ENCODE results near the gene EVA1C. TPM values are rescaled to one million over a fixed set of nuclear protein-coding genes. Genes with fewer than 3 reads are reported as not detected.
A peak's percentile ranks its signal among the peaks of the same experiment; 100 is the strongest.

The EVA1C gene
- total RNA-seq, 1 experiment from 2014 or later, result 0.98 TPM

DNA sequence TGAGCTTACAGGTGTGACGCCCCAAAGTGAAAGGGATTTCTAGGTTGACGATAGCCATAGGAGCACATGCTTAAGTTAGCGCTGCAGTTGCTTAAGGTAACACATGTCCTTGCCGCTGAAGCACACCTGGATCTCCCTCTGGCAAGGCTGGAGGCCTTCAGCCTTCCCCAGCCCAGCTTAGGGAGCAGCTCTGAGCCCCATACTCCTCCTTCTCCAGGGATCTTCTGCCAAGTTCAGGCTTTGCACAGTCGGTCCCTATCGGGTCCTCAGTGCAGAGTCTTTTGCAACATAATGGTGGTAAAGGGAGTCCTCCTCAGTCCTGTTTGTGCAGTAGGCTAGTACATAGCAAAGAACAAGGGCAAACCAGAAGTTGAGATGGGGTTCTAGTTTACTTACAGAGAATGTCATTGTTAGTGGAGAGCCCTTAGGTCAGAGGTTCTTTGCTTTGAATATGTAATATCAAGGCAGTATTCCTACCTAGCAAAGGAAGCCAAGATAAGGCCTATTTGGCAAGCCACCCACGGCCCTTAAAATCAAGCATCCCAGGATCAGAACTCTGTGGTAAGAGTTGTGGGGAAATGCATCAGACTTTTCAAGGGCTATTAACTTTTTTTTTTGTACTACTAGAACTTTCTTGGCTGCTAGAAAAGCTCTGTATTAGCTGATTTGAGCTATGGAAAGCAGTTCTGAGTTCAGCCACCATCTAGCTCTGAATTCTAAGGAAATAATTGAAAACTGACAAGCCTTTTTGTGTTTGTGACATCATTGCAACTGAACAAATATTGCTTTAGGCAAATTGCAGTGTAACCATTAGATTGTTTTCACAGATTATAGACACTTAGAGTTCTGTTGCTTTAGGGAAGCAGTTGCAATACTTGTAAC, 1.4 kb downstream of the EVA1C start:
- H3K4me1 ChIP-seq (ENCODE audit: insufficient read depth, low read length), result no peaks in the 10 kb centered on the region
- no peak overlapping the region for H2BK12ac ChIP-seq (ENCODE audit: insufficient read length, low read depth, low read length)
- H4K8ac ChIP-seq (replicated peaks; ENCODE audit: insufficient read length, low read depth, low read length), result no peak overlapping the region
- H2BK120ac ChIP-seq (ENCODE audit: low read depth, low read length, poor library complexity, severe bottlenecking), result no peak overlapping the region
- no peak overlapping the region for H3K14ac ChIP-seq (ENCODE audit: insufficient read depth, low read length)
- TF ChIP-seq, protein P1, sequence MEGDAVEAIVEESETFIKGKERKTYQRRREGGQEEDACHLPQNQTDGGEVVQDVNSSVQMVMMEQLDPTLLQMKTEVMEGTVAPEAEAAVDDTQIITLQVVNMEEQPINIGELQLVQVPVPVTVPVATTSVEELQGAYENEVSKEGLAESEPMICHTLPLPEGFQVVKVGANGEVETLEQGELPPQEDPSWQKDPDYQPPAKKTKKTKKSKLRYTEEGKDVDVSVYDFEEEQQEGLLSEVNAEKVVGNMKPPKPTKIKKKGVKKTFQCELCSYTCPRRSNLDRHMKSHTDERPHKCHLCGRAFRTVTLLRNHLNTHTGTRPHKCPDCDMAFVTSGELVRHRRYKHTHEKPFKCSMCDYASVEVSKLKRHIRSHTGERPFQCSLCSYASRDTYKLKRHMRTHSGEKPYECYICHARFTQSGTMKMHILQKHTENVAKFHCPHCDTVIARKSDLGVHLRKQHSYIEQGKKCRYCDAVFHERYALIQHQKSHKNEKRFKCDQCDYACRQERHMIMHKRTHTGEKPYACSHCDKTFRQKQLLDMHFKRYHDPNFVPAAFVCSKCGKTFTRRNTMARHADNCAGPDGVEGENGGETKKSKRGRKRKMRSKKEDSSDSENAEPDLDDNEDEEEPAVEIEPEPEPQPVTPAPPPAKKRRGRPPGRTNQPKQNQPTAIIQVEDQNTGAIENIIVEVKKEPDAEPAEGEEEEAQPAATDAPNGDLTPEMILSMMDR (conservative IDR thresholded peaks at IDR 0.05), result no peak
- H2BK5ac ChIP-seq (ENCODE audit: insufficient read length, low read length), result no peak overlapping the region
- no peak overlapping the region for H3T11ph ChIP-seq (ENCODE audit: low read length)
- Mint-ChIP-seq H3K4me3 (peak overlapping the region; percentile 59 to 80), H3K9me3 (no peaks in the 10 kb centered on the region), H3K4me1 (peaks cover 29 to 38% of the 10 kb centered on the region in 2 experiments), H3K27ac (no peak overlapping the region), H3K36me3 (ENCODE audit: insufficient read depth in 1 of 3, low read depth in 3 of 3) (no peaks in the 10 kb centered on the region; a peak in 1 of 7 replicates), H3K27me3 (ENCODE audit: low read depth) (peaks cover 70% of the 10 kb centered on the region)
- H2AK5ac ChIP-seq (ENCODE audit: insufficient read length, low read length), result no peak overlapping the region
- no peak overlapping the region for H3K56ac ChIP-seq (ENCODE audit: insufficient read length, low read depth, low read length)
- H2AFZ ChIP-seq (ENCODE audit: low read length), result no peak overlapping the region
- H3K79me2 ChIP-seq (ENCODE audit: insufficient read depth, low read length), result no peaks in the 10 kb centered on the region
- peaks cover 10% of the 10 kb centered on the region for H3K23me2 ChIP-seq (ENCODE audit: insufficient read length, low read depth, low read length, poor library complexity, severe bottlenecking)
- H4K91ac ChIP-seq (ENCODE audit: insufficient read length, low read depth, low read length), result no peak overlapping the region
- no peak overlapping the region for H3K18ac ChIP-seq (ENCODE audit: insufficient read length, low read depth, low read length)
- H3K27ac ChIP-seq (ENCODE audit: insufficient read length, low read depth, low read length), result no peak overlapping the region
- H4K20me1 ChIP-seq (ENCODE audit: control insufficient read depth, insufficient read depth, insufficient read length), result no peaks in the 10 kb centered on the region
- H3K27me3 ChIP-seq (ENCODE audit: insufficient read depth, low read length), result peaks cover 39% of the 10 kb centered on the region
- H2BK15ac ChIP-seq (ENCODE audit: low read depth, low read length), result no peak overlapping the region
- H3K23ac ChIP-seq (ENCODE audit: insufficient read length, low read depth, low read length), result no peak overlapping the region
- H3K9ac ChIP-seq (ENCODE audit: extremely low read depth, insufficient read length, low read length), result no peak overlapping the region
- H3K4me2 ChIP-seq (ENCODE audit: insufficient read depth, insufficient read length, low read length), result peak overlapping the region; percentile 37
- H3K79me1 ChIP-seq (ENCODE audit: insufficient read depth, low read depth, low read length, poor library complexity, severe bottlenecking), result no peaks in the 10 kb centered on the region
- no peak overlapping the region for H4K5ac ChIP-seq (ENCODE audit: insufficient read length, low read depth, low read length)
- H2BK20ac ChIP-seq (ENCODE audit: low read depth, low read length, poor library complexity, severe bottlenecking), result no peak overlapping the region
- no CpG with 5 or more reads among the region's 7 CpGs for WGBS (ENCODE audit: extremely low coverage, insufficient read length, low lambda C conversion rate)
- no peaks in the 10 kb centered on the region for H3K9me3 ChIP-seq (ENCODE audit: control insufficient read depth, low read depth, low read length)
- no peak for DNase-seq
- no peak overlapping the region for H3K4ac ChIP-seq (ENCODE audit: low read depth, low read length)
